Fibroblast of pulmonary artery (primary cell): Measurements from ENCODE around the gene SMURF1.

Experiments
- DNase-seq: peaks from one replicate; pipeline ENCODE4 v3.0.0-alpha.2; 2010; ENCODE audit warnings: low read depth
- H3K4me3 ChIP-seq: replicated peaks from 2 replicates; pipeline ENCODE4 v1.5.1; 2011; ENCODE audit warnings: low read depth, mild to moderate bottlenecking, control low read depth, low read length, moderate library complexity
- CTCF ChIP-seq: IDR thresholded peaks from 2 replicates; pipeline ENCODE4 v1.5.1; 2011; ENCODE audit warnings: mild to moderate bottlenecking, control low read depth, low read length, inconsistent platforms; ENCODE audit errors: missing control alignments

Gene SMURF1

GRCh38 chr7:98996150-98996552, 147.8 kb downstream of the SMURF1 start:
- no peak overlapping the region for H3K4me3 ChIP-seq
- no peak for TF ChIP-seq CTCF
- no peak for DNase-seq

GRCh38 chr7:98995523-98996149, 148.3 kb downstream of the SMURF1 start:
- no peak for TF ChIP-seq CTCF
- no peak for DNase-seq

GRCh38 chr7:98995111-98995510, 148.8 kb downstream of the SMURF1 start:
- no peak for DNase-seq
- no peak for TF ChIP-seq CTCF
- no peak overlapping the region for H3K4me3 ChIP-seq

More at GRCh38 chr7:98995523-98996149, 148.3 kb downstream of the SMURF1 start:
- no peak overlapping the region for H3K4me3 ChIP-seq

- H3K4me3 ChIP-seq, result no peak overlapping the region
- no peak for DNase-seq
- no peak for TF ChIP-seq CTCF
Measured at GRCh38 chr7:98994046-98994944, 149.6 kb downstream of the SMURF1 start.

GRCh38 chr7:98993024-98993897, 150.6 kb downstream of the SMURF1 start:
- no peak for DNase-seq
- peak; percentile 5 for TF ChIP-seq CTCF

GRCh38 chr7:98992076-98992475, 151.8 kb downstream of the SMURF1 start:
- DNase-seq, result no peak
- no peak for TF ChIP-seq CTCF
- no peak overlapping the region for H3K4me3 ChIP-seq

More at GRCh38 chr7:98993024-98993897, 150.6 kb downstream of the SMURF1 start:
- no peak overlapping the region for H3K4me3 ChIP-seq
